Bronchial epithelial cell (primary cell): Measurements from ENCODE around the gene SH3RF2. TPM values are rescaled to one million over a fixed set of nuclear protein-coding genes. Genes with fewer than 3 reads are reported as not detected.
A peak's percentile ranks its signal among the peaks of the same experiment; 100 is the strongest.

Source experiments
- DNase-seq: peaks from one replicate; pipeline ENCODE4 v3.0.0-alpha.2; 2010; ENCODE audit warnings: low read depth
- FAIRE-seq: peaks from 2 replicates; lab custom pipeline; 2011; peaks lifted over from hg19 to GRCh38; lab: Jason Lieb, UNC
- H3K27me3 ChIP-seq: 2 replicates; pipeline ENCODE4 v1.5.1; 2011; ENCODE audit warnings: low read length; ENCODE audit not compliant: control insufficient read depth, insufficient read depth
- H3K36me3 ChIP-seq: 2 replicates; pipeline ENCODE4 v1.5.1; 2011; ENCODE audit warnings: low read length; ENCODE audit not compliant: control insufficient read depth, insufficient read depth
- H3K4me3 ChIP-seq: 2 replicates; pipeline ENCODE4 v1.5.1; 2011; ENCODE audit warnings: mild to moderate bottlenecking, low read depth, low read length, control low read depth
- CTCF ChIP-seq: IDR thresholded peaks from 2 replicates; pipeline ENCODE4 v1.5.1; 2011; ENCODE audit warnings: mild to moderate bottlenecking, moderate library complexity, low read length, control low read depth, inconsistent platforms; ENCODE audit not compliant: insufficient read depth, severe bottlenecking
- total RNA-seq: library from RNA; depleted of rRNA; stranded (reverse); fragments of >200 nt; gene quantifications from 2 replicates; pipeline ENCODE4 v1.2.1, GENCODE V29; 2014

SH3RF2 gene
- total RNA-seq, 1 donor from 2014 or later = 3.7 TPM

GRCh38 chr5:145908206-145908960, 28.0 kb upstream of the SH3RF2 start:
- TF ChIP-seq CTCF = peak; percentile 55
- Histone ChIP-seq H3K4me3 (no peak overlapping the region), H3K27me3 (no peaks in the 10 kb centered on the region), H3K36me3 (no peaks in the 10 kb centered on the region)
- FAIRE-seq = no peak
- peak; percentile 31 for DNase-seq

DNA sequence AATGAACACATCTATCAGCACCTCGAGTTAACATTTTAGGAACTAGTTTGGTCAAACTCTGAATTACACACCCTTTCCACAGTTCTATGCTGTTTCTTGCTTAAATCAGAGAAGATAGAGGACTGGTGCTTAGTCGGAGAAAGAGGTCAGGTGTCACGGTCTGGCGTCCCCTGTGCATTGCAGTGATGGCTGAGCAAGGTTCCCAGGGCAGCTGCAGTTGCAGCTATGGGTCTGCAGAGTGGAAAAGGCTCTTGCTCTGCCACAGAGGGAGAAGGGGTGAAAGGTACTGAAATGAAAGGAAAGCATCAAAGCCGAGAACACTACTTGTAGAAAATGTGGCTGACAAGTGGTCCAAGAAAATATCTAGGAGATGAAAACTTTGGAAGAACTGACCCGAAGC, 25.2 kb upstream of the SH3RF2 start:
- Histone ChIP-seq H3K27me3 (no peaks in the 10 kb centered on the region), H3K4me3 (no peak overlapping the region), H3K36me3 (no peaks in the 10 kb centered on the region)
- FAIRE-seq = no peak
- TF ChIP-seq CTCF = no peak
- no peak for DNase-seq

GRCh38 chr5:145912019-145912418, 24.4 kb upstream of the SH3RF2 start:
- no peak for TF ChIP-seq CTCF
- H3K4me3 ChIP-seq = no peak overlapping the region
- DNase-seq (no peak), FAIRE-seq (no peak)
- no peaks in the 10 kb centered on the region for H3K36me3 ChIP-seq
- no peaks in the 10 kb centered on the region for H3K27me3 ChIP-seq

- DNase-seq (no peak), FAIRE-seq (no peak)
- Histone ChIP-seq H3K4me3 (no peak overlapping the region), H3K27me3 (no peaks in the 10 kb centered on the region), H3K36me3 (no peaks in the 10 kb centered on the region)
- no peak for TF ChIP-seq CTCF
Measured at GRCh38 chr5:145912594-145912993, 23.8 kb upstream of the SH3RF2 start.

- no peak for TF ChIP-seq CTCF
- DNase-seq (no peak), FAIRE-seq (no peak)
- no peak overlapping the region for H3K4me3 ChIP-seq
- no peaks in the 10 kb centered on the region for H3K27me3 ChIP-seq
- no peaks in the 10 kb centered on the region for H3K36me3 ChIP-seq
Measured at GRCh38 chr5:145913701-145914100, 22.7 kb upstream of the SH3RF2 start.
